Caki2 (cell line): ENCODE measurements around the gene FCN3. TPM values are rescaled to one million over a fixed set of nuclear protein-coding genes. Genes with fewer than 3 reads are reported as not detected.

ENCODE experiments used
- DNase-seq: peaks from one replicate; pipeline ENCODE4 v3.0.0-alpha.2; 2015; ENCODE audit warnings: low read depth
- in situ Hi-C: cut with HindIII; loops from 2 replicates; pipeline ENCODE4 v1.10.0; 2016; ENCODE audit warnings: low sequenced_read_pairs, low pct_unique_long_range_greater_than_20kb, mixed read lengths
- total RNA-seq: library from RNA; depleted of rRNA; stranded (reverse); fragments of >200 nt; shearing (Covaris generic); gene quantifications from 2 replicates; pipeline ENCODE4 v1.2.3, GENCODE V29; 2014; ENCODE audit warnings: low replicate concordance

FCN3 gene
- total RNA-seq, 1 experiment from 2014 or later = not detected

DNA sequence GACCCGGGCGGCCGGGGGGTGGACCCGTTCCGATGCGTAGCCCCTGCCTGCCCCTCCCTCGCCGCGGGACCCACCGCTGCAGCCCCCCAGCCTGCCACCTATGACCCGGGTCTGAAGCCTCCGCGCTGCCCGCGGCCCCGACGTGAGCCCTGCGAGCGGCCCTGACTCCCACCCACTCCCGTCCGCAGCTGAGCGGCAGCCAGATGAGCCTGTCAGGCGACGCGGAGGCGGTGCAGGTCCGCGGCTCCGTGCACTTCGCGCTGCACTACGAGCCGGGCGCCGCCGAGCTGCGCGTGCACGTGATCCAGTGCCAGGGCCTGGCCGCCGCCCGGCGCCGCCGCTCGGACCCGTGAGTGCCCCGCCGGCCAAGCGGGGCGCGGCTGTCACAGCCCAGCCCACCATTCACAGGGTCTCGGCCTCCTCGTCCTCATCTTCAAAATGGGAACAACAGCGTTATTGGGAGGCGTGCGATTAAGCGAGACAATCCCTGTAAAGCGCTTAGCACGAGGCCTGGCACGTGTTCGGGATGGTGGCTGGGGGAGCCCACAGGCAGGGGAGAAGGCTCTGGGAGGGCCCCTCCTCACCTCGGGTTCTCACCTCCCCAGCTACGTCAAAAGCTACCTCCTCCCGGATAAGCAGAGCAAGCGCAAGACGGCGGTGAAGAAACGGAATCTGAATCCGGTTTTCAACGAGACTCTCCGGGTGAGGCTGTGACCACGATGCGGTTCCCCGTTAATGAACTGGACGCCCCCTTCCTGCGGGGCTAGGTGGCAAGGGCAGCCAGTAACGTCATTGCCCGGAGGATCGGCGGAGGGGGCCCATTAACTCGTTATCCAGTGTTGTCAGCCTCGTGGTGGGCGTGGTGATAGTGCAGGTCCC, 24.6 kb downstream of the FCN3 start:
- DNase-seq = peak; percentile 33

DNA sequence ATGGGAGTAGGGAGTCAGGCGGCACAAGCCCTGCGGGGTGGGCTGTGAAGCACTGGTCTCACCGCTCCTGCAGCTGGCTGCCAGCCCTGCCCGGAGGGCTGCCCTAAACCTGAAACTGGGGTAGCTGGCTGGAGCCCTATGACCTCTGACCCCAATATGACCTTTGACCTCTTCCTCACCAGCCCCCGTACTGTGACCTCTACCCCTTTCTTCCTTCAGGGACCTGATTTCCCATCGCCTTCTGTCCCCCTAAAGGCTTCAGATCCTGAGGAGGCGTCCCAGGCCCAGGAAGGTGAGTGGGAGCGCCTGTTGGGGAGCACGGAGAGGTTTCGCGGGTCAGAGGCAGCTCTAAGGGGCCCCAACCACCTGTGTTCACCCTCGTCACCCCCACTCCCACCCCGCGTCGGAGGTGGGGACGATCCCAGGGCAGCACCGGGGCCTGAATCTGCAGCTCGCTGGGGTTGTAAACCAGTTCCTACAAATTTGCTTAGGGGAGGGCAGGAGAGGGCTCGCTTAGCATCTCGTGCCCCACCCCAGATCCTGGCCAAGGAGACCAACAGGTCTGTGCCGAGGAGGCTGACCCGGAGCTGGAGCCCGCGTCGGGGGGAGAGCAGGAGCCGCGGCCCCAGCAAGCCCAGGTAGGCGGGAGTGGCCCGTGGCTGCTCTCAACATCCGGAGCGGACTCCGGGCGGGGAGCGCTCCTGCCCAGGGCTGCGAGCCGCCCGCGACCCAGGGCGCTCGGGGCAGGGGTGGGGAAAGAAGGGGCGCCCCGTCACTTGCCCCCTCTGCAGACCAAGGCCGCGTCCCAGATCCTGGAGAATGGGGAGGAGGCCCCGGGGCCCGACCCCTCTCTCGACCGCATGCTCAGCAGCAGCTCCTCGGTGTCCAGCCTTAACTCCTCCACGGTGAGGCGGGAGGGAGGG, 25.5 kb downstream of the FCN3 start:
- in situ Hi-C loops = no loop called here

More for the DNA sequence above, 24.6 kb downstream of the FCN3 start:
- in situ Hi-C loops = no loop called here

DNA sequence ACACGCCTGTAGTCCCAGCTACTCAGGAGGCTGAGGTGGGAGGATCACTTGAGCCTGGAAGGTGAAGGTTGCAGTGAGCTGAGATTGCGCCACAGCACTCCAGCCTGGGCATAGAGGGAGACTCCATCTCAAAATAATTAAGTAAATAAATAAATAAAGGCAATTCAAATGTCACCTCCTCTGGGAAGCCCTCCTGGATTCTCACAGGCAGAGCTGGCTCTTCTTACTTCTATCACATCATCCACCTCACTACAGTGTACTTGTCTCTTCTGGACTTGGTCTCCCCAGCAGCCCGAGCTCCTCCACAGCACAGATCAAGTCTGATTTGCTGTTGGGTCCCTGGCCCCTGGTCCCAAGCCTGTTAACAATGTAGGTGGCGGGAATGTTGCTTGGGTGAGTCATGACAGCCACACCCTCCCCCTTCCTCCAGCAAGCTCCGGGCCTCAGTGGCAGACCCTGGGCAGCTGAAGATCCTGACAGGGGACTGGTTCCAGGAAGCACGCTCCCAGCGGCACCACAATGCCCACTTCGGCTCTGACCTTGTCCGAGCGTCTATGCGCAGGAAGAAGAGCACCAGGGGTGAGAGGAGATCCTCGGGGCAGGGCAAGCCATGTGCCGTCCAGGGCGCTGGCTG, 27.5 kb downstream of the FCN3 start:
- no peak for DNase-seq
- in situ Hi-C loops = no loop called here

More for the DNA sequence above, 25.5 kb downstream of the FCN3 start:
- peak; percentile 39 for DNase-seq

DNA sequence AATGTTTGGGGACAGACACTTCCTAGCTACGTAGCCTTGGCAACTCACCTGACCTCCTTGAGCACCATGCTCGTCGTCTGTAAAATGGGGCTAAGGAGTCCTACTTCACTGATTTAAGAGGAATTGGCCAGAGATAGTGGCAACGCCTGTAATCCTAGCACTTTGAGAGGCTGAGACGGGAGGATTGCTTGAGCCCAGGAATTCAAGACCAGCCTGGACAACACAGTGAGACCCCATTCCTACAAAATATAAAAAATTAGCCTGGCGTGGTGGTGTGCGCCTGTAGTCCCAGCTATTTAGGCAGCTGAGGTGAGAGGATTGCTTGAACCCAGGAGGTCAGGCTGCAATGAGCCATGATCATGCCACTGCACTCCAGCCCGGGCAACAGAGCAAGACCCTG, 28.3 kb downstream of the FCN3 start:
- in situ Hi-C loops = no loop called here
- DNase-seq = no peak

DNA sequence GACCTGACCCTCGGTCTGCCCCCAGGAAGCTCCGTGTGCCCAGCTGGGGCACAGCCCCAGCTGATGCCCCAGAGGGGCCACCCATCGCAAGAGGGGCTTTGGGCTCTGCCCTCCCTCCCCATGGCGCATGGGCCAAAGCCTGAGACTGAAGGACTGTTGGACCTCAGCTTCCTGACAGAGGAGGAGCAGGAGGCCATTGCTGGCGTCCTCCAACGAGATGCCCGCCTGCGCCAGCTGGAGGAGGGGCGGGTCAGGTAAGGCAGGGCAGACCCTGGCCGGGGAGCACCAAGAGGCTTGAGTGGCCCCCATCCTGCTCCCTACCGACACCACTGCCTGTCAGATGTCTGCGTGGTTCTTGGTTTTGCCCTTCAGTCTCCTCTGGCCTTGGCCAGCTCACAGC, 29.4 kb downstream of the FCN3 start:
- no peak for DNase-seq
- in situ Hi-C loops = no loop called here

DNA sequence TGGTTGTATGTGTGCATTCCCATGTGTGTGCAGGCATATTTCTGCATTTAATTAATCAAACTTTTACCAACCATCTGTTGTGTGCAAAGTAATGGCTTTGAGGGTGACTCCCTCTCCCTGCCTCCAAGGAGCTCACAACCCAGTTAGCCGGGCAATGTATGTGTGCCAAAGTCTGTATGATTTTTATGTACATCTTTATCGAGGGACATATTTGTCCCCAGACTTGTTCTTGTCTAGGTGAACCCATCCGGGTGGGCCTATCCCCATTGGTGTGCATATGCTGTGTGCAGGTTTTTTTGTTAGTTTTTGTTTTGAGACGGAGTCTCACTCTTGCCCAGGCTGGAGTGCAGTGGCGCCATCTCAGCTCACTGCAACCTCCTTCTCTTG, 31.0 kb downstream of the FCN3 start:
- in situ Hi-C loops = no loop called here
- DNase-seq = no peak

DNA sequence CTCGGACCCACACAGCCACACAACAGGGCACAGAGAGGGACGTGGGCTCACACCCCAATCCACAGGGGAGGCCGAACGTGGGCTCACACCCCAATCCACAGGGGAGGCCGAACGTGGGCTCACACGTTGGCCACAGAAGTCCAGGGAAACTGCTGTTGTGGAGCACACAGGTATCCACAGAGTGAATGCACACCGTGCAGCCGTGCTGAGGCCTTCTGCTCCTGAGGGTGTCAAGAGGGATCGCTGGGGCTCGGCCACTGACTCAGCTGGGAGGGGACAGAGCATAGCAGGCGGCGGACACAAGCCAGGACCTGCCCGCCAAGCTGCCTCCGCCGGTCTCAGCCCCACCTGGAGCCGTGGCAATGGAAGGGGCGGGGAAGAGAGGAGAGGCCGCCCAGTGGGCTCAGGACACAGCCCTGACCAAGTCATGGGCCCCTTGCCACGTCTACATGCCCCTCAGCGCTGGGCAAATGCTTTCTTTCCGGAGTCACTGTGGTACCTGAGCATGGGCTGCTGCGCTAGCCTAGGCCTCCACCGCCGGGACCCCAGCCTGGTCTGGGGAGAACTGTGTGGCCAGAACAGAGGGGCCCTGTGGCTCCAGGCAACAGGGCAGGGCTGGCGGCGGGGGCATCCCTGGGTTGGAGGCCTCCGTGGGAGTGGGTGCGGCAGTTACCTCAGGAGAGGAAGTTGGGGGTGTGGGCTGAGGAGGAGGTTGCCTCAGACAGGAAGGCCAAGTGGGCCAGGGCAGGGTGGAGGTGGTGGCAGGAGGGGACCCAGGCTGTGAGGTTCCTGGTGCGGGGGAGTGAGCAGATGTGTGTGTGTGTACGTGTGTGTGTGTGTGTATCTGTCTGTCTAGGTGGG, 31.6 kb downstream of the FCN3 start:
- in situ Hi-C loops = no loop called here
- peak; percentile 86 for DNase-seq

DNA sequence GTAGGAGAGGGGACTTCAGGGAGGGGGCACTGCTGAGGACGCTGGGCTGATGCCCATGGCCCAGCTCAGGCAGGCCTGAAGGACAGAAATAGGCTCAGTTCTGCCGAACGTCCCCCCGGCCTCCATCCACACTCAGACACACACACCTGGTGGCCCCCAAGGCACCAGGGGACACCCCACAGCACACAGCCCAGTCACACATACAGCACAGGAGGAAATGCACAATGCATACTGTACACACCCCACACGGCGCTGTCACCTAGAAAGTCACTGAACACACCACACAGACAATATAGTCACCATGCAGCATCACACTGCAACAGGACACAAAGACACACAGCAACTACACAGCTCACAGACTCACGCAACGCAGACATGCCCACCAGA, 32.2 kb downstream of the FCN3 start:
- DNase-seq = no peak
- in situ Hi-C loops = no loop called here

DNA sequence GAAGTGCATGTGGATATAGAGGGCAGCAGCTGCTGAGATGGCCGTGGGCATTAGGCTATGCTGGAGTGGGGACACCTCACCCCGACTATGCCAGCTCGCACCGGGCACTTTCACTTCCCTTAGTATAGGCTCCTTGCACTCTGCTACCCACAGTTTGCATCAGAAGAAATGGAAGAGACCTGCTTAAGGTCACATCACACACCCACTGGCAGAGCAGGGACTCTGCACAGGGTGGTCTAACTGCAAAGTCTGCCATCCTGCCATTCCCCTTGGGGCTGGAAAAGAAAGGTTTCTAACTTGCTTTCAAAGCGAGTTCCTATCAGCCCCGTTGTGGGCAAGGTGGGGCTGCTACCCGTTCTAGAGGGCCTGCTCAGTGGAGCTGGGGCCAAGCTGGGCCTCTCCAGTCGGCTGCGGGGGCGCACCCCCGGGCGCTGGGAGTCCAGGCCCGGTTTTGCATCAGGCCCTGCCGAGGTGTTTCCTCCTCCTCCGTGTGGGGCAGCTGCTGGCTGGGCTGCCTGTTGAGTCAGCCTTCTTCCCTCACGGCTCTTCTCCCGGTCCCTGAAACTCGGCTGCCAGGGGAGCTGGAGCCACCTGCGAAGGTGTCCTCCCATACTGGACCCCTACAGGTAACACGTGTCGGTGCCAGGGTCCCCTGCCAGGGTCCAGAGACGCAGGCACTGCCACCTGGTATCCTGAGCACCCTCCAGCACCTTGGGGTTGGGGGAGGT, 32.9 kb downstream of the FCN3 start, which contains the start of gene SYTL1:
Gene SYTL1 (plus strand): TSS at position 498 of the 728 bp plus-strand sequence. CDS start 3,313 bp downstream, outside the sequence.
- peak; percentile 76 for DNase-seq
- in situ Hi-C loops = no loop called here

DNA sequence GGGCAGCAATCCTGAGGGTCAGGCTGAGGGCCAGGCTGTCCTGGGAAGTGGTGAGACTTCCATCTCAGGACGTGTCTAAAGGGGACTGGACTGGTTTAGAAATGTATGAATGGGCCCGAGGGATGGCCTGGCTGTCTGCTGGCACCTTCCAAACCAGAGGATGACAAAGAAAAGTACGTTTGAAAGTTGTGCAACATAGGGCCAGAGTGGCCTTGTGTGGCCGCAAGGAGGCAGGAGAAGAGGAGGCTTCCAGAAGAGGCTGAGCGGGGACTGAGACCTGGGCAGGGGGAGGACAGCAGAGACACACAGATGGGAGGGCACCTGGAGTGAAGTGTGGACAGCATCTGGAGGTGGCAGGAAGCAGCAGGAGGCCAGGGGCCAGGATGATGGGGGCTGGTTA, 35.4 kb downstream of the FCN3 start:
- no peak for DNase-seq
- in situ Hi-C loops = no loop called here

DNA sequence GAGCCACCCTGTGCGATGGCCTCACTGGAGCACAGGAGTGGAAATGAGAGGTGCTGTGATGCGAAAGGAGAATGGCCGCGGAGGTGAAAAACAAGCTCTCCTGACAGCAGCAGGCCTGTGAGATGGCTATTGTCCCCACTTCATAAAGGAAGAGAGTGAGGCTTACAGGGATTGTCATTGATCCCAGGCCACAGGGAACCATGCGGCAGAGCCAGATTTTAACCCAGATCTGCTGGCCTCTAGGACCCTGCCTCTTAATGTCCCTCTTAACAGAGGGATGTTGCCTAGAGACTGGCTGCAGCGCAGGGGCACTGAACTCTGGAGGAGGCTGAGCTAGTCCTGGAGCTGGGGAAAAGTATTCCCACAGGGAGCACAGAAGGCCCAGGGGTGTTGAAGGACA, 35.9 kb downstream of the FCN3 start:
- no peak for DNase-seq
- in situ Hi-C loops = no loop called here

DNA sequence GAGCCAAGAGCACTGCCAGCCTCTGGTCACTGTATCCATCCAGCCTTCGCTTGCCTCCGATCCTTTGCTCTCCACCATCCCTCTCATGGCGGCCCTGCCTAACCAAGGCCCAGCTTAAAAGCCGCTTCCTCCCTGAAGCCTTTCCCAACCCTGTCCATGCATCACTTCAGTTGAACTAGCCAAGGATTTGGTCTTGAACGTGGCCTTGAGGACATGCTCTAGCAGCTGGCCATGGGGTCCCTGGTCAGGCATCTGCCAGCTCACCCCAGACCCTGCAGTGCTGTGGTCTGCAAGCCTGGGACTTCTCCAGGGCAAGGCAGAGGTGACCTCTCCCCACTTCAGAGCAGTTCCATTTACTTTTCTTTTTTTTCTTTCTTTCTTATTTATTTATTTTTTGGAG, 37.9 kb downstream of the FCN3 start:
- DNase-seq = no peak
- in situ Hi-C loops = no loop called here

DNA sequence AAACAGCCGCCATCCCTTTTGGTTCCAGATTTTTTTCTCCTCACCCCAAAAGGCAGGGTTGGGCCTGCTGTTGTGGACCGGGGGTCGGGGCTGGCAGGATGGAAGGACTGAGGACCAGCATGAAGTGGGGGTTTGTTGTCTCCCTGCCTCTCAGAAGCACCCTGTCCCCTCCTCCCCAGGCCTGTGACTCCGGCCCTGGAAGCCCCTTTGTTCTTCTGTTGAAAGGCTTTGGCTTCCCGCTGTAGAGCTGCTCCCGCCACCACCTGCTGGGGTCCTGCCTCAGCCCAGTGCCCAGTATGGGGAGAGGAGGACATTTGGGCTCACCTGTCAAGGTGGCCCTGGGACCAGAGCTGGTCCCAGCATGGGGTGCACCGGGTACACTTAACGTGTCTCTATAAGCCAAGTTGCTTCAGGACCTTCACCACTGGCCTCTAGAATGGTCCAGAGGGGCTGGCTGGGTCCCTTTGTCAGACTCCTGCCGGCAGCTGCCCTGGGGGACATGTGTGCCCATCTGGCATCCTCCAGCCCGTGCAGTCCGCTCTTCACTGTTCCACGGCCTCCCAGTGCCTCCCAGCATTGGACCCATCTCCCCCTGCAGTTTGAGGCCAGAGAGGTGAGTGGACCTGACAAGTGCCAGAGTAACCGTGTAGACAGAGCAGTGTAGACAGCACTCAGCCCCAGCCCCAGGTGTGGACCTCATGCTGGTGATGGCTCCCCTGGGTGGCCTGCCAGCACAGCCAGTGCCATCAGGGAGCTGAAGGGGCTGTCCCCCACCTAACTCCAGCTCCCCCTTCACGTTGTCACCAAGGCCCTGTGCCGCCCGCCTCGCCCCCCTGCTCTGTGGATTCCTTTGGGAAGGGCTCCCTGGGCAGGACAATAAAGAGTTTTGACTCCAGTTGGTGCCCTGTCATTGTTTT, 38.9 kb downstream of the FCN3 start:
- in situ Hi-C loops = no loop called here
- DNase-seq = no peak

DNA sequence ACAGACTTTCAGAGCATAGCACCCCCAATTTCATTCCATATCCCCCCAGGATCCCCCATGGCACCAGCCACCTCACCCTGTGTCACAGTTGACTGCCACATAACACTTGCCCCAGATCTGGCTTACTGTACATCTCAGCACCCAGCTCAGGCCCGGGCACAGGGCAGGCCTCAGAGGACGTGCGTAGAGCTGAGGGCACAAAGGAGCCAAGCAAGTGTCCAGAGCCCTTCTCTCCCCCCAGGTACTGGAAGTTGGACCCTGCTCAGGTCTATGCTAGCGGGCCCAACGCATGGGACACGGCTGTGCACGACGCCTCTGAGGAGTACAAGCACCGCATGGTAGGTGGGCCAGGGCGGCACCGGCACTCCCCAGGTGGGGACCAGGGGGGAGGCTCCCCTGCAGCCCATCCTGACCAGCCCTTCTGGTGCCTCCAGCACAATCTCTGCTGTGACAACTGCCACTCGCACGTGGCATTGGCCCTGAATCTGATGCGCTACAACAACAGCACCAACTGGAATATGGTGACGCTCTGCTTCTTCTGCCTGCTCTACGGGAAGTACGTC, 40.8 kb downstream of the FCN3 start:
- no peak for DNase-seq
- in situ Hi-C loops = no loop called here

DNA sequence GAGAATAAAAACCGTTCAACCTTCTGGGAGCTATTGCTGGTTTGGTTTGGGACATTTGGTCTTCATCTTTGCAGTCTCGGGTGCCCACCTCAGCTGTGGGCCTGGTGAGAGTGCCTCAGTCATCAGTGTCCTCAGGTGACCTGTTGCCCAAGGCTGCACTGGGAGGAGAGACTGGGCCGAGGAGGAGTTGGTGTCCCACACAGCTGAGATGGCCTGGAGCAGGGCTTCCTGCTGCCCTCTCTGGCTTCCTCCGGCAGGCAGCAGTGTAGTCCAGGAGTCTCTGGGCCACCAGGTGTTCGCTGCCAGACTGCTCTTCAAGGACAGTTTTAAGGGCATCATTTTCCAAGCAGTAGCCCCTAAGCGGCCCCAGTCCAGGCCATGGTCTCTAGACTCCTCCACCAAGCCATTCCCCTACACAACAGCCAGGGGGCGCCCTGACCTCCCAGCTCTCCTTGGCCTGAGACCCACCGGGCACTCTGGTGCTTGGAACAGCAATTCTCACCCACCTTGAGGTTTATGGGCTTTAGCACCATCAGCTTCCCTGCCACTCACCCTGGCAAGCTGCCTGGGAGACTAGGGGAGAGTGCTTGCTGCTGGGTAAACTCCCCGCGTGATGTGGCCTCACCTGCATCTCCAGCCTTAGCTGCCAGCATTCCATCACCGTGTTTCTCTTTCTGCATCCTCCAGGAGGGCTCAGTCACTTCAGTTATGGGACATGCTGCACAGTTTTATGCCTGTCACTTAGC, 41.9 kb downstream of the FCN3 start:
- in situ Hi-C loops = no loop called here
- no peak for DNase-seq
